HG03196 (cell line): Measurements from ENCODE around the gene ZNF747.
"Not testable (repeated sequence)": the region's sequence is repeated elsewhere in the genome, so short reads cannot be mapped to it uniquely, and the experiment has no call there.

ENCODE experiments used
- ATAC-seq: cut with Tn5 transposase; IDR thresholded peaks from one replicate; pipeline ENCODE4 v1.9.1; 2021; ENCODE audit not compliant: unreplicated experiment

The ZNF747 gene

GRCh38 chr16:30535106-30535776, 583 bp upstream of the ZNF747 start:
- no peak for ATAC-seq

- ATAC-seq: peak; percentile 32
Observed at GRCh38 chr16:30533748-30534367, 800 bp downstream of the ZNF747 start.

- no peak for ATAC-seq
Observed at GRCh38 chr16:30533146-30533522, 1.5 kb downstream of the ZNF747 start.

- ATAC-seq: no peak
Observed at GRCh38 chr16:30532285-30533145, 2.1 kb downstream of the ZNF747 start.

GRCh38 chr16:30530163-30531037, 4.3 kb downstream of the ZNF747 start:
- ATAC-seq: no peak

GRCh38 chr16:30528799-30529457, 5.7 kb downstream of the ZNF747 start:
- ATAC-seq: no peak

- peak; percentile 5 for ATAC-seq
Observed at GRCh38 chr16:30527635-30528178, 7.0 kb downstream of the ZNF747 start.

GRCh38 chr16:30526823-30527634, 7.6 kb downstream of the ZNF747 start:
- peak; percentile 72 for ATAC-seq

- ATAC-seq: peak; percentile 15
Observed at GRCh38 chr16:30526137-30526822, 8.4 kb downstream of the ZNF747 start, which contains the start of gene ZNF768. TSS of gene ZNF768 (minus strand) at chr16:30526566. CDS start at chr16:30526413, 153 bp downstream.

- no peak for ATAC-seq
Observed at GRCh38 chr16:30525844-30526136, 8.9 kb downstream of the ZNF747 start.

- no peak for ATAC-seq
Observed at GRCh38 chr16:30524575-30525568, 9.8 kb downstream of the ZNF747 start.

GRCh38 chr16:30523768-30524574, 10.7 kb downstream of the ZNF747 start:
- no peak for ATAC-seq

GRCh38 chr16:30522702-30523463, 11.8 kb downstream of the ZNF747 start:
- ATAC-seq: not testable (repeated sequence)

GRCh38 chr16:30521873-30522641, 12.6 kb downstream of the ZNF747 start:
- no peak for ATAC-seq

GRCh38 chr16:30521476-30521872, 13.2 kb downstream of the ZNF747 start:
- no peak for ATAC-seq
